ENCODE data around the gene BABAM2. TPM values are rescaled to one million over a fixed set of nuclear protein-coding genes. Genes with fewer than 3 reads are reported as not detected.

The BABAM2 gene
- total and polyA plus RNA-seq, 7 donors, result 34.2 to 74.5 (median 52.3) TPM

DNA sequence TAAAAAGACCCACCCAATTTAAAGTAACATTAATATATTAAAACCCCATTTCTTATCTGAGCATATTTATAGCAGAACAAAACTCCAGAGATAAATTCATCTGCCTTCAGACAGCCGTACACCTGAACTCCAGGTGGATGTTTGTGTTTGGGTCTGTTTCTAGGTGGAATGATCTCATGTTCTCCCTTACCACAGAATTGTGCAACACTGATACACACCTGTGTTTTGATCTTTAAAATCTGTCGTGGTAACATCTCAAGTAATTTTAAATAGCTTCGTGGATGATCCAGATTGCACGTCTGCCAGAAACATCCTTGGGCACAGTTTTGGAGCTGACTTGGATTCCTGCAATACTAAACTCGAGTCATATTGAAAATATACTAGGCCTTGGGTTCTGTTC, 294.6 kb downstream of the BABAM2 start:
- Histone ChIP-seq H3K27ac (no peak overlapping the region), H3K4me3 (no peak overlapping the region), H3K4me1 (no peaks in the 10 kb centered on the region), H3K36me3 (ENCODE audit: insufficient read depth in 1 of 2, low read depth in 1 of 2) (no peaks in the 10 kb centered on the region), H3K9me3 (no peaks in the 10 kb centered on the region), H3K27me3 (ENCODE audit: insufficient read depth in 3 of 3, low read length in 2 of 3) (no peaks in the 10 kb centered on the region)
- no peak for DNase-seq
- peak in 1 of 4 donors; percentile 43 for ATAC-seq
- 32 to 38% (median 34%) methylated on average over 5 of the region's 5 CpGs for WGBS, 3 donors
- TF ChIP-seq, protein P1, sequence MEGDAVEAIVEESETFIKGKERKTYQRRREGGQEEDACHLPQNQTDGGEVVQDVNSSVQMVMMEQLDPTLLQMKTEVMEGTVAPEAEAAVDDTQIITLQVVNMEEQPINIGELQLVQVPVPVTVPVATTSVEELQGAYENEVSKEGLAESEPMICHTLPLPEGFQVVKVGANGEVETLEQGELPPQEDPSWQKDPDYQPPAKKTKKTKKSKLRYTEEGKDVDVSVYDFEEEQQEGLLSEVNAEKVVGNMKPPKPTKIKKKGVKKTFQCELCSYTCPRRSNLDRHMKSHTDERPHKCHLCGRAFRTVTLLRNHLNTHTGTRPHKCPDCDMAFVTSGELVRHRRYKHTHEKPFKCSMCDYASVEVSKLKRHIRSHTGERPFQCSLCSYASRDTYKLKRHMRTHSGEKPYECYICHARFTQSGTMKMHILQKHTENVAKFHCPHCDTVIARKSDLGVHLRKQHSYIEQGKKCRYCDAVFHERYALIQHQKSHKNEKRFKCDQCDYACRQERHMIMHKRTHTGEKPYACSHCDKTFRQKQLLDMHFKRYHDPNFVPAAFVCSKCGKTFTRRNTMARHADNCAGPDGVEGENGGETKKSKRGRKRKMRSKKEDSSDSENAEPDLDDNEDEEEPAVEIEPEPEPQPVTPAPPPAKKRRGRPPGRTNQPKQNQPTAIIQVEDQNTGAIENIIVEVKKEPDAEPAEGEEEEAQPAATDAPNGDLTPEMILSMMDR (IDR thresholded peaks at IDR 0.05), result no peak
- intact Hi-C loops (cut with DNase I), result no loop called here

DNA sequence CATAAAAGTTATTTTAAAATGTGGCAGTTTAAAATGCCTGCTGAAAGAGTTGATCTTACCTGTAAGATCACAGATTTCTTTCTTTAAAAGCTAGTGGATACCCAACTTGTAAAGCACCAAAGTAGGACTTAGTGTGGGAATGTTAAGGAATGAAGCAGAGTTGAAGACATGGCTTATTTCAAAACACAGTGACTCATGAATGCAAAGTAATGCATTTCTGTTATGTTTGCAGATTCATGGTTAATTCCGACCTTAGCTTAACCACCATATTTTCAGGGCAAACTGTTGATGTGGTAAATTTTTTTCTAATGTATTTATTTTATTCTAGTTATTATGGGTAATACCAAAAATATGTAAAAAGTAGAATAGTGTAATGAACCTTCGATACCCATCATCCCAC, 295.4 kb downstream of the BABAM2 start:
- Histone ChIP-seq H3K9me3 (no peaks in the 10 kb centered on the region), H3K4me3 (no peak overlapping the region), H3K36me3 (ENCODE audit: insufficient read depth in 1 of 2, low read depth in 1 of 2) (no peaks in the 10 kb centered on the region), H3K27me3 (ENCODE audit: insufficient read depth in 3 of 3, low read length in 2 of 3) (no peaks in the 10 kb centered on the region), H3K4me1 (no peaks in the 10 kb centered on the region), H3K27ac (no peak overlapping the region)
- TF ChIP-seq, protein P1 (IDR thresholded peaks at IDR 0.05), result no peak
- no peak for ATAC-seq
- 95 to 98% (median 98%) methylated on average over 2 of the region's 2 CpGs for WGBS, 3 donors
- intact Hi-C loops (cut with DNase I), result no loop called here
- no peak for DNase-seq

DNA sequence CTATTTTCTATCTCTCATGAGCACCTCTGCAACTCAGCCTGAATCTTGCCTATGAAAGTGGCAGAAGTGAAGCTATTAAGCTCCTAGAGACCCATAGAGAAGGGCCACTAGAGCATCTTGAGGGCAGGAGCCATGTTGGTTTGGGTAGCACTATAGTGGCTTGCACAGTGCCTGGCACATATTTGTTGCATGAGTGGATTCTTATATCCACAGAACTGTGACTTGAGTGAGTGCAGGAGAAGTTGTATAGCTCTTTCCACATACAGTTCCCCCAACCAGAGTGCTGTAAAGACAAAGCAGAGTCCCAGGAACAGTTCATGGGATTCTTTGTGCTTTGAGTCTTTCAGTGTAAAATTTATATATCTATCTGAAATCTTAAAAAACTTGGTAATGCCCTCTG, 296.7 kb downstream of the BABAM2 start:
- Histone ChIP-seq H3K4me1 (no peaks in the 10 kb centered on the region), H3K27me3 (ENCODE audit: insufficient read depth in 3 of 3, low read length in 2 of 3) (no peaks in the 10 kb centered on the region), H3K27ac (no peak overlapping the region), H3K4me3 (no peak overlapping the region), H3K36me3 (ENCODE audit: insufficient read depth in 1 of 2, low read depth in 1 of 2) (no peaks in the 10 kb centered on the region), H3K9me3 (no peaks in the 10 kb centered on the region)
- TF ChIP-seq, protein P1 (IDR thresholded peaks at IDR 0.05), result no peak
- intact Hi-C loops (cut with DNase I), result no loop called here
- ATAC-seq (no peak), DNase-seq (no peak)

DNA sequence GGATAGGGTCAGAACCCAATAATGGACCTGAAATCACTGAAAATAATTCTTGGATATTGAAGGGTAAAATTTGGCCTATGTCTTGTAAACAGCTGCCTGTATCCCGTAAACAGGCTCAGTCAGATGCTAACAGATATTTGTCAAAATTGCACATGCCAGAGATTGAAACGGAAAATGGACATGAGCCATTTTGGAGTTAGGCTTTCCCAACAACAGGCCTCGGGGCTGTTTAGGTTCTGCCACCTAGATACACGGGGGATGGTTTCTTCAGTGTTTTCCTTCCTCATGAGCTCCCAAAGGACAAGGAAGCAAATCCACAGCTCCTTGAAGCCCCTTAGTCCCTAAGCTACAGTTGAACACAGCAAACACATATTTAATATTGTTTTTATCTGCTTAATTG, 297.9 kb downstream of the BABAM2 start:
- WGBS, 3 donors, result 62 to 72% (median 72%) methylated on average over 4 of the region's 4 CpGs

More for the DNA sequence above, 297.9 kb downstream of the BABAM2 start:
- no peaks in the 10 kb centered on the region for H3K9me3 ChIP-seq
- DNase-seq (no peak), ATAC-seq (no peak)
- TF ChIP-seq, protein P1 (IDR thresholded peaks at IDR 0.05), result no peak
- no peak overlapping the region for H3K27ac ChIP-seq
- intact Hi-C loops (cut with DNase I), result no loop called here
- no peaks in the 10 kb centered on the region for H3K36me3 ChIP-seq (ENCODE audit: insufficient read depth in 1 of 2, low read depth in 1 of 2)
- H3K27me3 ChIP-seq (ENCODE audit: insufficient read depth in 3 of 3, low read length in 2 of 3), result no peaks in the 10 kb centered on the region
- H3K4me1 ChIP-seq, result no peaks in the 10 kb centered on the region
- H3K4me3 ChIP-seq, result no peak overlapping the region
